Neural cell (in vitro differentiated cells): ENCODE results near the gene ITPR2. TPM values are rescaled to one million over a fixed set of nuclear protein-coding genes. Genes with fewer than 3 reads are reported as not detected.

Source experiments
- H2AFZ ChIP-seq: fragments of 200-600, 300-800 bp; sonication (generic), shearing (Covaris generic); 2 replicates; pipeline ENCODE4 v1.6.0; 2014; ENCODE audit warnings: low read depth, mild to moderate bottlenecking, antibody characterized with exemption, low read length, moderate library complexity
- H3F3A ChIP-seq: fragments of 200-600 bp; shearing (Covaris generic); 2 replicates; pipeline ENCODE4 v1.6.1; 2016; ENCODE audit warnings: mild to moderate bottlenecking, moderate library complexity, mixed read lengths, antibody characterized with exemption, low read length; ENCODE audit not compliant: insufficient read depth, poor library complexity, severe bottlenecking
- H3K27ac ChIP-seq: fragments of 200-600, 300-800 bp; sonication (generic), shearing (Covaris generic); 2 replicates; pipeline ENCODE4 v1.5.1; 2014; ENCODE audit warnings: mild to moderate bottlenecking, low read length, moderate library complexity
- H3K27me3 ChIP-seq: fragments of 300-800, 200-600 bp; sonication (generic), shearing (Covaris generic); 2 replicates; pipeline ENCODE4 v1.6.0; 2014; ENCODE audit warnings: mild to moderate bottlenecking, low read depth, low read length, moderate library complexity; ENCODE audit not compliant: insufficient read depth
- H3K36me3 ChIP-seq: fragments of 300-800, 200-600 bp; sonication (generic), shearing (Covaris generic); 2 replicates; pipeline ENCODE4 v1.5.1; 2014; ENCODE audit warnings: mild to moderate bottlenecking, antibody characterized with exemption, low read length, moderate library complexity; ENCODE audit not compliant: insufficient read depth
- H3K4me2 ChIP-seq: fragments of 300-800, 200-600 bp; sonication (generic), shearing (Covaris generic); 2 replicates; pipeline ENCODE4 v1.6.0; 2014; ENCODE audit warnings: mild to moderate bottlenecking, low read length
- H3K4me3 ChIP-seq: fragments of 300-800, 200-600 bp; sonication (generic), shearing (Covaris generic); 2 replicates; pipeline ENCODE4 v1.5.1; 2014; ENCODE audit warnings: mild to moderate bottlenecking, low read length, moderate library complexity
- H3K79me2 ChIP-seq: fragments of 200-600 bp; shearing (Covaris generic); replicated peaks from 2 replicates; pipeline ENCODE4 v1.6.0; 2014; ENCODE audit warnings: mild to moderate bottlenecking, low read length, moderate library complexity; ENCODE audit not compliant: insufficient read depth
- H3K9ac ChIP-seq: fragments of 300-800, 200-600 bp; sonication (generic), shearing (Covaris generic); 2 replicates; pipeline ENCODE4 v1.6.1; 2016; ENCODE audit warnings: mild to moderate bottlenecking, low read length, mixed read lengths
- H3K9me2 ChIP-seq: fragments of 200-600 bp; shearing (Covaris generic); 2 replicates; pipeline ENCODE4 v1.6.1; 2016; ENCODE audit warnings: mild to moderate bottlenecking, low read length, mixed read lengths; ENCODE audit not compliant: insufficient read depth
- H3K9me3 ChIP-seq: fragments of 200-600, 300-800 bp; sonication (generic), shearing (Covaris generic); 2 replicates; pipeline ENCODE4 v1.6.1; 2016; ENCODE audit warnings: mild to moderate bottlenecking, mixed run types, low read length, moderate library complexity, mixed read lengths
- H4K20me1 ChIP-seq: fragments of 200-600 bp; shearing (Covaris generic); 2 replicates; pipeline ENCODE4 v1.6.1; 2016; ENCODE audit warnings: mild to moderate bottlenecking, mixed run types; ENCODE audit not compliant: insufficient read depth
- CTCF ChIP-seq: fragments of 450-650 bp; IDR thresholded peaks from 2 replicates; pipeline ENCODE4 v1.5.1; 2014; ENCODE audit warnings: antibody characterized with exemption, mild to moderate bottlenecking, moderate library complexity; ENCODE audit not compliant: poor library complexity, severe bottlenecking
- EP300 ChIP-seq: fragments of 450-650 bp; conservative IDR thresholded peaks from 2 replicates; pipeline ENCODE4 v1.6.1; 2014; ENCODE audit warnings: antibody characterized with exemption, mild to moderate bottlenecking, moderate library complexity; ENCODE audit not compliant: poor library complexity, severe bottlenecking
- EZH2 ChIP-seq: fragments of 200-600, 300-800 bp; shearing (Covaris generic), sonication (generic); IDR thresholded peaks from 2 replicates; pipeline ENCODE4 v1.6.1; 2014; ENCODE audit warnings: antibody characterized with exemption, low read length, borderline replicate concordance, mild to moderate bottlenecking; ENCODE audit not compliant: insufficient read depth, poor library complexity, severe bottlenecking
- MXI1 ChIP-seq: fragments of 450-650 bp; conservative IDR thresholded peaks from 2 replicates; pipeline ENCODE4 v1.6.1; 2014; ENCODE audit warnings: antibody characterized with exemption, mild to moderate bottlenecking; ENCODE audit not compliant: poor library complexity, severe bottlenecking
- POLR2AphosphoS5 ChIP-seq: IDR thresholded peaks from 2 replicates; pipeline ENCODE4 v1.6.1; 2012
- RAD21 ChIP-seq: fragments of 450-650 bp; conservative IDR thresholded peaks from 2 replicates; pipeline ENCODE4 v1.6.1; 2014; ENCODE audit warnings: antibody characterized with exemption, mild to moderate bottlenecking, moderate library complexity
- SMC3 ChIP-seq: fragments of 450-650 bp; conservative IDR thresholded peaks from 2 replicates; pipeline ENCODE4 v1.6.1; 2014; ENCODE audit warnings: antibody characterized with exemption, mild to moderate bottlenecking, moderate library complexity; ENCODE audit not compliant: poor library complexity
- TAF1 ChIP-seq: IDR thresholded peaks from 2 replicates; pipeline ENCODE4 v1.6.1; 2012; ENCODE audit warnings: low read depth
- polyA plus RNA-seq: library from polyadenylated mRNA; depleted of rRNA; stranded (reverse); fragments of >200 nt; gene quantifications from 2 replicates; pipeline ENCODE4 v1.2.3, GENCODE V29; 2014
- TF ChIP-seq, protein P1 (sequence below): IDR thresholded peaks from 2 replicates; pipeline ENCODE4 v1.6.1; 2012; ENCODE audit warnings: borderline replicate concordance

ITPR2 gene
- polyA plus RNA-seq, 1 donor from 2014 or later, result 2.0 TPM

DNA sequence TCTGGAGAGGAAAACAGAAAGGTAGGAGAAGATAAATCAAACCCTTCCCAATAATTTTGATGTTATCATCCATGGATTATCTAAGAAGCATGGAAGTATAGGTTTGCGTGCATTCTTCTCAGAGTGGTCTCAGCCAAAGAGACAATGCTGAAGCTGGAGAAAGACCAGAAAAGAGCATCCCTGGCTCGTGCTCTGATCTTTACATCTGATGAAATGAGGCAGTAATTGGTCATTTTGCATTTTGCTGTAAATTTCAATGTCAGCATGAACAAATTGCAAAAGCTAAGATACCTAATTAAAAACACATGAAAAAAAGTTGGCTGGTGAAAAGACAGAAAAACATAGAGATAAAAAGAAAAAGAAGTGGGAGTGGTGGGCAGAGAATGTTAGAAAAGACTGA, 252.4 kb downstream of the ITPR2 start:
- Histone ChIP-seq H2AFZ (no peak overlapping the region), H3K4me3 (no peak overlapping the region), H3K36me3 (no peaks in the 10 kb centered on the region), H3F3A (no peaks in the 10 kb centered on the region), H3K79me2 (no peaks in the 10 kb centered on the region), H3K27ac (no peak overlapping the region), H3K4me2 (no peak overlapping the region), H3K9ac (no peak overlapping the region), H4K20me1 (no peaks in the 10 kb centered on the region), H3K9me3 (no peaks in the 10 kb centered on the region), H3K27me3 (no peaks in the 10 kb centered on the region), H3K9me2 (no peaks in the 10 kb centered on the region)
- TF ChIP-seq EZH2 (no peak), RAD21 (no peak), EP300 (no peak)

DNA sequence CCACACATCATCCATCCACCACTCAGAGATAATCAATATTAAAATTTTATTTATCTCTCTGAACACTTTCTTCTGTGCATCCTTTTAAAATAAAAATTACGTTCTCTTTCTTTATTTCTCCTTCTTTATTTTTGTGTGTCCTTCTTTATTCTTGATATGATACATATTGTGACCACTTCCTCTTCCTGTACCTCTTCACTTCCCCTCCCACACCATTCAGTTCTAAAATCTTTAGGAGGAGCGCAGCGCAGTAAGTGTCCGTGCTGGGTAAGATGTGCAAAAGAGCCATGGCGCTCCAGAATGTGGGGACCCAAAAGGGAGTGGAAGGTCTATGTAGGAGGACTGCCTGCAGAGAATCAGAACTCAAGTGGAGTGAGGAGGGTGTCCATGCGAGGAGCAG, 256.7 kb downstream of the ITPR2 start:
- Histone ChIP-seq H2AFZ (no peak overlapping the region), H3K27ac (no peak overlapping the region), H3K9me2 (no peaks in the 10 kb centered on the region), H3K9me3 (no peaks in the 10 kb centered on the region), H3F3A (no peaks in the 10 kb centered on the region), H3K79me2 (no peaks in the 10 kb centered on the region), H3K4me3 (no peak overlapping the region), H3K36me3 (no peaks in the 10 kb centered on the region), H3K9ac (no peak overlapping the region), H4K20me1 (no peaks in the 10 kb centered on the region), H3K27me3 (no peaks in the 10 kb centered on the region), H3K4me2 (no peak overlapping the region)
- no peak for TF ChIP-seq TAF1
- no peak for TF ChIP-seq MXI1
- no peak for TF ChIP-seq SMC3

DNA sequence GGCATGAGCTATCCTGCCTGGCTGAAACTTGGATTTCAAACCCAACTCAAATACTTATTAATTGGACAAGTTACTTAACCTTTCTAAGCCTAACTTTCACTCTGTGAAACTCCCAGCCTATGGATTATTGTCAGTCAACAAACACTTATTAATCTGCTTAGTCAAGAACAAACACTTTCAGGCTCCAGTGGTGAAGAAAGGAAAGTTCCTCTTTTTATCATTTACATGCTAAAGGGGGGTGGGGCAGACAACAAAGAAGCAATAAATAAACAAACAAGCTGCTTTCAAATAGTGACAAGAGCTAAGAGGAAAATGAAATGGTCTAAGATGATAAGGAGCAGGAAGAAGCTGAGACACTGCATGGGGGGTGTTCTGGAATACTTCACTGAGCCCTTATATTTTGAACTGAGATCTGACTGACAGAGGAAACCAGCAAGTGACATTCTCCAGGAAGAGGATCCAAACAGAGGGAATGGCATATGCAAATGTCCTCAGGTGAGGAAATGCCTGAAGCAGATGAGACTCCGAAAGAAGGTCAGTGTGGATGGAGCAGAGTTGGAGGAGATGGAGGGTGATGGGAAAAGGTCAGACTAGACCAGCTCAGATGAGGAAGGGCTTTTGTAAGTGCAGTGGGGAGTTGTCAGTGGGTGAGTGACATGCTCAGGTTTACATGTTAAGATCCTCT, 259.6 kb downstream of the ITPR2 start:
- no peak overlapping the region for H3K9ac ChIP-seq
- H3K27ac ChIP-seq, result no peak overlapping the region
- no peaks in the 10 kb centered on the region for H3K27me3 ChIP-seq
- no peaks in the 10 kb centered on the region for H3K9me2 ChIP-seq
- H3F3A ChIP-seq, result no peaks in the 10 kb centered on the region
- no peaks in the 10 kb centered on the region for H3K79me2 ChIP-seq
- no peak overlapping the region for H2AFZ ChIP-seq
- no peaks in the 10 kb centered on the region for H3K9me3 ChIP-seq
- no peak overlapping the region for H3K4me3 ChIP-seq
- H3K4me2 ChIP-seq, result no peak overlapping the region
- no peaks in the 10 kb centered on the region for H4K20me1 ChIP-seq
- H3K36me3 ChIP-seq, result no peaks in the 10 kb centered on the region
- no peak for TF ChIP-seq EP300
- no peak for TF ChIP-seq EZH2
- no peak for TF ChIP-seq SMC3
- TF ChIP-seq POLR2AphosphoS5, result no peak
- TF ChIP-seq, protein P1, sequence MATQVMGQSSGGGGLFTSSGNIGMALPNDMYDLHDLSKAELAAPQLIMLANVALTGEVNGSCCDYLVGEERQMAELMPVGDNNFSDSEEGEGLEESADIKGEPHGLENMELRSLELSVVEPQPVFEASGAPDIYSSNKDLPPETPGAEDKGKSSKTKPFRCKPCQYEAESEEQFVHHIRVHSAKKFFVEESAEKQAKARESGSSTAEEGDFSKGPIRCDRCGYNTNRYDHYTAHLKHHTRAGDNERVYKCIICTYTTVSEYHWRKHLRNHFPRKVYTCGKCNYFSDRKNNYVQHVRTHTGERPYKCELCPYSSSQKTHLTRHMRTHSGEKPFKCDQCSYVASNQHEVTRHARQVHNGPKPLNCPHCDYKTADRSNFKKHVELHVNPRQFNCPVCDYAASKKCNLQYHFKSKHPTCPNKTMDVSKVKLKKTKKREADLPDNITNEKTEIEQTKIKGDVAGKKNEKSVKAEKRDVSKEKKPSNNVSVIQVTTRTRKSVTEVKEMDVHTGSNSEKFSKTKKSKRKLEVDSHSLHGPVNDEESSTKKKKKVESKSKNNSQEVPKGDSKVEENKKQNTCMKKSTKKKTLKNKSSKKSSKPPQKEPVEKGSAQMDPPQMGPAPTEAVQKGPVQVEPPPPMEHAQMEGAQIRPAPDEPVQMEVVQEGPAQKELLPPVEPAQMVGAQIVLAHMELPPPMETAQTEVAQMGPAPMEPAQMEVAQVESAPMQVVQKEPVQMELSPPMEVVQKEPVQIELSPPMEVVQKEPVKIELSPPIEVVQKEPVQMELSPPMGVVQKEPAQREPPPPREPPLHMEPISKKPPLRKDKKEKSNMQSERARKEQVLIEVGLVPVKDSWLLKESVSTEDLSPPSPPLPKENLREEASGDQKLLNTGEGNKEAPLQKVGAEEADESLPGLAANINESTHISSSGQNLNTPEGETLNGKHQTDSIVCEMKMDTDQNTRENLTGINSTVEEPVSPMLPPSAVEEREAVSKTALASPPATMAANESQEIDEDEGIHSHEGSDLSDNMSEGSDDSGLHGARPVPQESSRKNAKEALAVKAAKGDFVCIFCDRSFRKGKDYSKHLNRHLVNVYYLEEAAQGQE, result no peak
- TF ChIP-seq CTCF, result no peak
- no peak for TF ChIP-seq TAF1
- TF ChIP-seq MXI1, result no peak
- TF ChIP-seq RAD21, result no peak
